ENCODE results near the gene MLPH. TPM values are rescaled to one million over a fixed set of nuclear protein-coding genes. Genes with fewer than 3 reads are reported as not detected.

Gene MLPH
- total and polyA plus RNA-seq, 2 of the 13 experiments (the other 11 are each of a cell fraction or from before 2014, with no cell fraction given), result 0.12 TPM; not detected in 1

GRCh38 chr2:237590272-237591140, 103.5 kb downstream of the MLPH start, which contains the start of gene RAB17 (continued):
- TF ChIP-seq, protein P1, sequence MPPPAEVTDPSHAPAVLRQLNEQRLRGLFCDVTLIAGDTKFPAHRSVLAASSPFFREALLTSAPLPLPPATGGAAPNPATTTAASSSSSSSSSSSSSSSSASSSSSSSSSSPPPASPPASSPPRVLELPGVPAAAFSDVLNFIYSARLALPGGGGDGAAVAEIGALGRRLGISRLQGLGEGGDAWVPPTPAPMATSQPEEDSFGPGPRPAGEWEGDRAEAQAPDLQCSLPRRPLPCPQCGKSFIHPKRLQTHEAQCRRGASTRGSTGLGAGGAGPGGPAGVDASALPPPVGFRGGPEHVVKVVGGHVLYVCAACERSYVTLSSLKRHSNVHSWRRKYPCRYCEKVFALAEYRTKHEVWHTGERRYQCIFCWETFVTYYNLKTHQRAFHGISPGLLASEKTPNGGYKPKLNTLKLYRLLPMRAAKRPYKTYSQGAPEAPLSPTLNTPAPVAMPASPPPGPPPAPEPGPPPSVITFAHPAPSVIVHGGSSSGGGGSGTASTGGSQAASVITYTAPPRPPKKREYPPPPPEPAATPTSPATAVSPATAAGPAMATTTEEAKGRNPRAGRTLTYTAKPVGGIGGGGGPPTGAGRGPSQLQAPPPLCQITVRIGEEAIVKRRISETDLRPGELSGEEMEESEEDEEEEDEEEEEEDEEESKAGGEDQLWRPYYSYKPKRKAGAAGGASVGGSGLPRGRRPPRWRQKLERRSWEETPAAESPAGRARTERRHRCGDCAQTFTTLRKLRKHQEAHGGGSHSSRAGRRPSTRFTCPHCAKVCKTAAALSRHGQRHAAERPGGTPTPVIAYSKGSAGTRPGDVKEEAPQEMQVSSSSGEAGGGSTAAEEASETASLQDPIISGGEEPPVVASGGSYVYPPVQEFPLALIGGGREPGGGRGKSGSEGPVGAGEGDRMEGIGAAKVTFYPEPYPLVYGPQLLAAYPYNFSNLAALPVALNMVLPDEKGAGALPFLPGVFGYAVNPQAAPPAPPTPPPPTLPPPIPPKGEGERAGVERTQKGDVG (CRISPR knock-in tag; IDR thresholded peaks at IDR 0.05; ENCODE audit: borderline replicate concordance), result peak; percentile 96
- TF ChIP-seq ZNF775 (CRISPR knock-in tag; IDR thresholded peaks at IDR 0.05; ENCODE audit: borderline replicate concordance) (no peak; the same call in 1 of the 2 replicates), FOXC1 (CRISPR knock-in tag; IDR thresholded peaks at IDR 0.05; ENCODE audit: borderline replicate concordance) (peak; percentile 60; the same call in 1 of the 2 replicates), KDM6A (CRISPR knock-in tag; IDR thresholded peaks at IDR 0.05; ENCODE audit: low read depth) (peak; percentile 83), ZNF335 (CRISPR knock-in tag; IDR thresholded peaks at IDR 0.05) (no peak; the same call in 1 of the 2 replicates), ZBTB46 (CRISPR knock-in tag; IDR thresholded peaks at IDR 0.05; ENCODE audit: borderline replicate concordance) (0 out of 2 replicates have a peak, but pooled peaks have one; percentile 51), FOXA3 (CRISPR knock-in tag; IDR thresholded peaks at IDR 0.05) (peak; percentile 78), GTF3A (CRISPR knock-in tag; conservative IDR thresholded peaks at IDR 0.05) (no peak), ZNF256 (CRISPR knock-in tag; conservative IDR thresholded peaks at IDR 0.05) (peak; percentile 83; the same call in 1 of the 2 replicates), ZNF652 (CRISPR knock-in tag; IDR thresholded peaks at IDR 0.05; ENCODE audit: borderline replicate concordance, low read depth) (no peak), NR1H2 (CRISPR knock-in tag; IDR thresholded peaks at IDR 0.05; ENCODE audit: borderline replicate concordance, low read depth) (no peak), ZNF333 (CRISPR knock-in tag; IDR thresholded peaks at IDR 0.05; ENCODE audit: borderline replicate concordance) (peak; percentile 60; the same call in 1 of the 2 replicates), ZNF232 (CRISPR knock-in tag; IDR thresholded peaks at IDR 0.05; ENCODE audit: borderline replicate concordance) (0 out of 2 replicates have a peak, but pooled peaks have one; percentile 81), GATAD2A (CRISPR knock-in tag; IDR thresholded peaks at IDR 0.05) (peak; percentile 97), NCOA1 (CRISPR knock-in tag; IDR thresholded peaks at IDR 0.05) (0 out of 2 replicates have a peak, but pooled peaks have one; percentile 63), ZNF430 (CRISPR knock-in tag; IDR thresholded peaks at IDR 0.05) (peak; percentile 91)
- TF ChIP-seq, protein P2, sequence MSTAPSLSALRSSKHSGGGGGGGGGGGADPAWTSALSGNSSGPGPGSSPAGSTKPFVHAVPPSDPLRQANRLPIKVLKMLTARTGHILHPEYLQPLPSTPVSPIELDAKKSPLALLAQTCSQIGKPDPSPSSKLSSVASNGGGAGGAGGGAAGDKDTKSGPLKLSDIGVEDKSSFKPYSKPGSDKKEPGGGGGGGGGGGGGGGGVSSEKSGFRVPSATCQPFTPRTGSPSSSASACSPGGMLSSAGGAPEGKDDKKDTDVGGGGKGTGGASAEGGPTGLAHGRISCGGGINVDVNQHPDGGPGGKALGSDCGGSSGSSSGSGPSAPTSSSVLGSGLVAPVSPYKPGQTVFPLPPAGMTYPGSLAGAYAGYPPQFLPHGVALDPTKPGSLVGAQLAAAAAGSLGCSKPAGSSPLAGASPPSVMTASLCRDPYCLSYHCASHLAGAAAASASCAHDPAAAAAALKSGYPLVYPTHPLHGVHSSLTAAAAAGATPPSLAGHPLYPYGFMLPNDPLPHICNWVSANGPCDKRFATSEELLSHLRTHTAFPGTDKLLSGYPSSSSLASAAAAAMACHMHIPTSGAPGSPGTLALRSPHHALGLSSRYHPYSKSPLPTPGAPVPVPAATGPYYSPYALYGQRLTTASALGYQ (CRISPR knock-in tag; IDR thresholded peaks at IDR 0.05), result peak; percentile 91; the same call in 1 of the 2 replicates
- TF ChIP-seq, protein P3, sequence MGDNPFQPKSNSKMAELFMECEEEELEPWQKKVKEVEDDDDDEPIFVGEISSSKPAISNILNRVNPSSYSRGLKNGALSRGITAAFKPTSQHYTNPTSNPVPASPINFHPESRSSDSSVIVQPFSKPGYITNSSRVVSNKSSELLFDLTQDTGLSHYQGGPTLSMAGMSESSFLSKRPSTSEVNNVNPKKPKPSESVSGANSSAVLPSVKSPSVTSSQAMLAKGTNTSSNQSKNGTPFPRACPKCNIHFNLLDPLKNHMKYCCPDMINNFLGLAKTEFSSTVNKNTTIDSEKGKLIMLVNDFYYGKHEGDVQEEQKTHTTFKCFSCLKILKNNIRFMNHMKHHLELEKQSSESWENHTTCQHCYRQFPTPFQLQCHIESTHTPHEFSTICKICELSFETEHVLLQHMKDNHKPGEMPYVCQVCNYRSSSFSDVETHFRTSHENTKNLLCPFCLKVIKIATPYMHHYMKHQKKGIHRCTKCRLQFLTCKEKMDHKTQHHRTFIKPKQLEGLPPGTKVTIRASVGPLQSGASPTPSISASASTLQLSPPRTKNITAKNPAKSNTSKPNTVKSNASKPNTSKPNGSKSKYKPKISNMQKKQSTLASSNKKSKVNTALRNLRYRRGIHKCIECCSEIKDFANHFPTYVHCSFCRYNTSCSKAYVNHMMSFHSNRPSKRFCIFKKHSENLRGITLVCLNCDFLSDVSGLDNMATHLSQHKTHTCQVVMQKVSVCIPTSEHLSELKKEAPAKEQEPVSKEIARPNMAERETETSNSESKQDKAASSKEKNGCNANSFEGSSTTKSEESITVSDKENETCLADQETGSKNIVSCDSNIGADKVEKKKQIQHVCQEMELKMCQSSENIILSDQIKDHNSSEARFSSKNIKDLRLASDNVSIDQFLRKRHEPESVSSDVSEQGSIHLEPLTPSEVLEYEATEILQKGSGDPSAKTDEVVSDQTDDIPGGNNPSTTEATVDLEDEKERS (CRISPR knock-in tag; IDR thresholded peaks at IDR 0.05), result peak; percentile 96
